Large intestine (tissue), 3 donors: ENCODE results near the gene C1QL2. TPM values are rescaled to one million over a fixed set of nuclear protein-coding genes. Genes with fewer than 3 reads are reported as not detected.

ENCODE experiments used
- DNase-seq, 2 donors: peaks; one replicate each; pipeline versions ENCODE4 v3.0.0 to v3.0.0-alpha.2; 2013
- H3K27ac ChIP-seq: one replicate; pipeline ENCODE4 v1.5.1; 2013; ENCODE audit warnings: low read length
- H3K27me3 ChIP-seq: 2 replicates; pipeline ENCODE4 v1.6.1; 2013; ENCODE audit warnings: low read length; ENCODE audit not compliant: control insufficient read depth, insufficient read depth
- H3K36me3 ChIP-seq: 2 replicates; pipeline ENCODE4 v1.6.1; 2013; ENCODE audit warnings: low read length; ENCODE audit not compliant: control insufficient read depth, insufficient read depth
- H3K4me1 ChIP-seq: one replicate; pipeline ENCODE4 v1.6.1; 2013; ENCODE audit warnings: low read length; ENCODE audit not compliant: control insufficient read depth, insufficient read depth
- H3K4me3 ChIP-seq: one replicate; pipeline ENCODE4 v1.5.1; 2013; ENCODE audit warnings: low read length
- H3K9me3 ChIP-seq: one replicate; pipeline ENCODE4 v1.6.1; 2013; ENCODE audit warnings: mild to moderate bottlenecking, low read depth, low read length, moderate library complexity; ENCODE audit not compliant: control insufficient read depth
- WGBS: methylation state at CpG from one replicate; pipeline ENCODE4 v1.1.5; 2013; ENCODE audit warnings: low lambda C conversion rate; ENCODE audit not compliant: insufficient coverage; 5-methylcytosine and 5-hydroxymethylcytosine counted together
- polyA plus RNA-seq: library from polyadenylated mRNA; unstranded; fragments of 120-200 nt; gene quantifications from one replicate; pipeline ENCODE4 v1.2.1, GENCODE V29; 2013

The C1QL2 gene
- polyA plus RNA-seq, 1 donor: 0.18 TPM

- Histone ChIP-seq H3K4me3 (no peak overlapping the region), H3K9me3 (no peaks in the 10 kb centered on the region), H3K4me1 (no peaks in the 10 kb centered on the region), H3K27ac (no peak overlapping the region), H3K27me3 (peaks cover 36% of the 10 kb centered on the region), H3K36me3 (no peaks in the 10 kb centered on the region)
- WGBS: no CpG with 5 or more reads among the region's 11 CpGs
- no peak for DNase-seq
Observed at GRCh38 chr2:119142824-119143223, 15.7 kb downstream of the C1QL2 start.

- H3K9me3 ChIP-seq: no peaks in the 10 kb centered on the region
- no peaks in the 10 kb centered on the region for H3K36me3 ChIP-seq
- H3K27ac ChIP-seq: no peak overlapping the region
- peaks cover 22% of the 10 kb centered on the region for H3K27me3 ChIP-seq
- no CpG with 5 or more reads among the region's 11 CpGs for WGBS
- DNase-seq: no peak
- no peak overlapping the region for H3K4me3 ChIP-seq
- H3K4me1 ChIP-seq: no peaks in the 10 kb centered on the region
Observed at GRCh38 chr2:119137502-119137901, 21.0 kb downstream of the C1QL2 start.

- no CpG with 5 or more reads among the region's 8 CpGs for WGBS
- H3K27ac ChIP-seq: no peak overlapping the region
- no peaks in the 10 kb centered on the region for H3K4me1 ChIP-seq
- DNase-seq: no peak
- peaks cover 18% of the 10 kb centered on the region for H3K27me3 ChIP-seq
- H3K36me3 ChIP-seq: no peaks in the 10 kb centered on the region
- H3K9me3 ChIP-seq: no peaks in the 10 kb centered on the region
- H3K4me3 ChIP-seq: no peak overlapping the region
Observed at GRCh38 chr2:119136872-119137271, 21.7 kb downstream of the C1QL2 start.

GRCh38 chr2:119136093-119136492 is 22.5 kb downstream of the C1QL2 start:
- Histone ChIP-seq H3K4me1 (no peaks in the 10 kb centered on the region), H3K4me3 (no peak overlapping the region), H3K27ac (no peak overlapping the region), H3K27me3 (peaks cover 15% of the 10 kb centered on the region), H3K36me3 (no peaks in the 10 kb centered on the region), H3K9me3 (no peaks in the 10 kb centered on the region)
- no peak for DNase-seq
- no CpG with 5 or more reads among the region's 7 CpGs for WGBS

- Histone ChIP-seq H3K9me3 (no peaks in the 10 kb centered on the region), H3K4me3 (no peak overlapping the region), H3K27ac (no peak overlapping the region), H3K27me3 (peaks cover 24% of the 10 kb centered on the region), H3K4me1 (no peaks in the 10 kb centered on the region), H3K36me3 (no peaks in the 10 kb centered on the region)
- no peak for DNase-seq
- no CpG with 5 or more reads among the region's 10 CpGs for WGBS
Observed at GRCh38 chr2:119134775-119135174, 23.8 kb downstream of the C1QL2 start.

- Histone ChIP-seq H3K4me3 (no peak overlapping the region), H3K27ac (no peak overlapping the region), H3K27me3 (peaks cover 28% of the 10 kb centered on the region), H3K9me3 (no peaks in the 10 kb centered on the region), H3K4me1 (no peaks in the 10 kb centered on the region), H3K36me3 (no peaks in the 10 kb centered on the region)
- no peak for DNase-seq
- 52% methylated on average over 2 of the region's 13 CpGs for WGBS
Observed at GRCh38 chr2:119126650-119127049, 31.9 kb downstream of the C1QL2 start.

- Histone ChIP-seq H3K27me3 (peaks cover 27% of the 10 kb centered on the region), H3K27ac (no peak overlapping the region), H3K4me1 (no peaks in the 10 kb centered on the region), H3K4me3 (no peak overlapping the region), H3K36me3 (no peaks in the 10 kb centered on the region), H3K9me3 (no peaks in the 10 kb centered on the region)
- WGBS: no CpG with 5 or more reads among the region's 12 CpGs
- DNase-seq: no peak
Observed at GRCh38 chr2:119123389-119123788, 35.2 kb downstream of the C1QL2 start.

- Histone ChIP-seq H3K4me3 (no peak overlapping the region), H3K4me1 (no peaks in the 10 kb centered on the region), H3K27me3 (peaks cover 23% of the 10 kb centered on the region), H3K27ac (no peak overlapping the region), H3K9me3 (no peaks in the 10 kb centered on the region), H3K36me3 (no peaks in the 10 kb centered on the region)
- no peak for DNase-seq
- WGBS: 40% methylated on average over 1 of the region's 5 CpGs
Observed at GRCh38 chr2:119122663-119123062, 35.9 kb downstream of the C1QL2 start.

GRCh38 chr2:119119999-119120756 is 38.4 kb downstream of the C1QL2 start:
- no peak for DNase-seq
- no peak overlapping the region for H3K27ac ChIP-seq
- H3K27me3 ChIP-seq: peaks cover 18% of the 10 kb centered on the region
- WGBS: 78% methylated on average over 3 of the region's 15 CpGs
- no peaks in the 10 kb centered on the region for H3K4me1 ChIP-seq
- H3K36me3 ChIP-seq: no peaks in the 10 kb centered on the region
- H3K9me3 ChIP-seq: no peaks in the 10 kb centered on the region
- no peak overlapping the region for H3K4me3 ChIP-seq

- peaks cover 18% of the 10 kb centered on the region for H3K27me3 ChIP-seq
- no peak overlapping the region for H3K4me3 ChIP-seq
- no peaks in the 10 kb centered on the region for H3K9me3 ChIP-seq
- H3K27ac ChIP-seq: no peak overlapping the region
- H3K4me1 ChIP-seq: no peaks in the 10 kb centered on the region
- no peaks in the 10 kb centered on the region for H3K36me3 ChIP-seq
- no peak for DNase-seq
- WGBS: 100% methylated on average over 1 of the region's 8 CpGs
Observed at GRCh38 chr2:119119076-119119785, 39.3 kb downstream of the C1QL2 start.
